Occipital lobe (tissue), 3 donors: ENCODE data around the gene EPM2A. TPM values are rescaled to one million over a fixed set of nuclear protein-coding genes. Genes with fewer than 3 reads are reported as not detected.

ENCODE experiments used
- DNase-seq: peaks from one replicate; lab custom pipeline; 2025; lab: John Stamatoyannopoulos, UW
- small RNA-seq: library from RNA; depleted of rRNA; stranded (forward); fragments of <200 nt; gene quantifications from one replicate; pipeline ENCODE3, GENCODE V24; 2014
- total RNA-seq: library from RNA; depleted of rRNA; stranded (reverse); fragments of >200 nt; gene quantifications from one replicate; pipeline ENCODE4 v1.2.3, GENCODE V29; 2014

The EPM2A gene
- total RNA-seq, 1 donor from 2014 or later: 18.6 TPM

DNA sequence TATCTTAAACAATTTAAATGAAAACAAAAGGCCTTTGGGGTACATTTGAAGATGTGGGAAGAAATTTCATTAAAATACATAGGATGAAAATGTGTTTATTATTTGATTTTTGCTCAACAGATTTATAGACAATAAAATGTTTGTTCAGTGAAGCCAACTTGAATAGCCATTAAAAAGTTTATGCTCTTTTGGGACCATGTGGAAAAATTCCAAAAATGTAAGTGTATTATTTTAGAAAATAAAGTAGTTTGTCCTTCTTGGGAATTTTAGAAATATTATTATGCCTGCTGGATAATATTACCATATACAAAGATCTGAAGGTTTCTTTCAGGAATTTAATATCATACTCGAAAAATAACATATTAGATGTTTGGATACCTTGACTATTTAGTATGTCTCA is 131.3 kb downstream of the EPM2A start:
- DNase-seq: no peak

- DNase-seq: no peak
Measured at GRCh38 chr6:145603424-145603833, 131.9 kb downstream of the EPM2A start.

DNA sequence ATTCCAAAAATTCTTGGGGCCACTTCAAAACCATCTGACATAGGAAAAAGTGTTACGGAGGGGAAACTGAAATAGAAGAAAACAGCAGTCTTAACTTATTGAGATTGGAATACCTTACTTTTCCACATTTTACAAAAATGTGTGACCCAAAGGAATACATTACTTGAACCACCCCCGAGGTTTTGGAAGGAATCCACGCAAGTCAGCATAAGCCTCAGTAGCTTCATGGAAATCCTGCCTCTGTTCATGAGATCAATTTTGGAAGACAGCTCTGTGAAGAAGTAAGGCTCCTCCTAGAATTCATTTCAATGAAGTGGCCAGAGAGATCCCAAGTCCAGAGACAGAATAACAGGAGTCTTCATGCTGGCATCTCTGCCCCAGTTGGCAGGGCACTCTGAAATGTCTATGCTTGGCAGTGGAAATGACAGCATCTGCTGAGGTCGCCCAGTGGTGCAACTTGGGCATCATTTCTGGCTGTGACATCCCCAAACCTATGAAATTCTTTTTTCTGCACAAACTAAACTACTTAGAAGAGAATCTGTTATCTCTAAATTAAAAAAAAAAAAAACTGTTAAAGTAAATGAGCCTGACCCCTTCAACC is 132.5 kb downstream of the EPM2A start:
- DNase-seq: no peak

- no peak for DNase-seq
Measured at GRCh38 chr6:145601397-145601796, 133.9 kb downstream of the EPM2A start.

GRCh38 chr6:145600299-145600698 is 135.0 kb downstream of the EPM2A start:
- no peak for DNase-seq

GRCh38 chr6:145588981-145589380 is 146.3 kb downstream of the EPM2A start:
- DNase-seq: no peak

DNA sequence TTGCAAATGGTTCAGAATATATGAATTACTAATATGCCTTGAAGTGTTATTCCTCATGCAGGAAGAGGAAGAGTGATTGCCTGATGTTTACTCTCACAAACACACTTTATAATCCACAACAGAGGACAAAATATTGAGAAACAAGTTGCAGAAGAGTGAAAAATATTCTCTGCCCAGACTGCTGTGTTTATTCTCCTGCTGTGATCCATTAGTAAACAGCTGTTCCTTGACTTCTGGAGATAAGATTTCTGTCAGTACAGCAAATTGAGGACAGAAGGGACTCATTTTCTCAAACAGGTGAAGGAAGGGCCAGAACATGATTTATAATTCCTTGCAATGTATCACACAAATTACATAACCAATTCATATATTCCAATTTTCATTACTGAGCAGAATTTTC is 148.0 kb downstream of the EPM2A start:
- DNase-seq: no peak

DNA sequence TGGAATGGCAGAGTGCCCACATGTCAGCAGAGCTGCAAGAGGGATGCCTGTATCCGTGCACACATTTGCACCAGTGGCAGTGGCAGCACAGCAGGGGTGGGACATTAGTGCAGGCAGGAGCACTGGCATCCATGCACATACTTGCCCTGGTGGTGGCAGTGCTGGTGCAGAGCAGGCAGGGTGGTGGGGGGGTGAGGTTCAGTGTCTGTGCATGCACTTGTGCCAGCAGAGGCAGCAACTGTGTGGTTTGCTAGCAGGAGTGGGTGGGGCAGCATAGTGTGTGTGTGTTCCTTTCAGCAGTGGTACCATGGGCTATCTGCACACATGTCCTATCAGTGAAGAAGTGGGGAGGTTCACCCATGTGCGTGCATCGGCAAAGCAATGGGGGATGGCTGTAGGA is 151.6 kb downstream of the EPM2A start:
- no peak for DNase-seq

Small RNA genes within 50 kb of the gene (small RNA-seq; reads per million reads assigned to genes)
- not detected for gene AL023806.2

Other genes starting within 250 kb of the EPM2A start
- 93.1 TPM for gene FBXO30, start 79.3 kb upstream of the EPM2A start, total RNA-seq
- 100 TPM for gene SHPRH, start 228.8 kb upstream of the EPM2A start, total RNA-seq